SK-N-SH treated with all-trans-retinoic acid at 6 μM for 48 hours (cell line): ENCODE measurements around the gene BCDIN3D.
A peak's percentile ranks its signal among the peaks of the same experiment; 100 is the strongest.

Source experiments
- ATAC-seq: fragments of 200-7000 bp; cut with Tn5 transposase; 3 replicates; pipeline ENCODE4 v1.9.1; 2020; ENCODE audit warnings: mild to moderate bottlenecking, moderate library complexity
- ARNTL ChIP-seq: fragments of 450-650 bp; formaldehyde crosslinking; IDR thresholded peaks from 2 replicates; pipeline ENCODE4 v1.5.0; 2020; ENCODE audit warnings: low read depth, mild to moderate bottlenecking, moderate library complexity, borderline replicate concordance
- BACH2 ChIP-seq: fragments of 250-450 bp; sonication (Bioruptor Pico); IDR thresholded peaks from 2 replicates; pipeline ENCODE4 v1.9.0; 2021; ENCODE audit warnings: mild to moderate bottlenecking, borderline replicate concordance
- CSDC2 ChIP-seq: fragments of 250-450 bp; sonication (Bioruptor Pico); IDR thresholded peaks from 2 replicates; pipeline ENCODE4 v1.5.0; 2020; ENCODE audit warnings: mild to moderate bottlenecking, moderate library complexity
- ESRRG ChIP-seq: fragments of 250-450 bp; sonication (Bioruptor Pico); IDR thresholded peaks from 2 replicates; pipeline ENCODE4 v1.6.1; 2021; ENCODE audit warnings: mild to moderate bottlenecking
- GLIS3 ChIP-seq: fragments of 250-450 bp; sonication (Bioruptor Pico); IDR thresholded peaks from 2 replicates; pipeline ENCODE4 v1.5.0; 2020; ENCODE audit warnings: mild to moderate bottlenecking, moderate library complexity
- ISL1 ChIP-seq: fragments of 250-450 bp; sonication (Bioruptor Pico); IDR thresholded peaks from 2 replicates; pipeline ENCODE4 v2.1.2; 2022; ENCODE audit warnings: mild to moderate bottlenecking, moderate library complexity
- OSR1 ChIP-seq: fragments of 250-450 bp; sonication (Bioruptor Pico); IDR thresholded peaks from 2 replicates; pipeline ENCODE4 v1.8.0; 2022; ENCODE audit warnings: moderate library complexity, mild to moderate bottlenecking, inconsistent platforms
- PATZ1 ChIP-seq: fragments of 250-450 bp; sonication (Bioruptor Pico); IDR thresholded peaks from 2 replicates; pipeline ENCODE4 v1.8.0; 2020; ENCODE audit warnings: mild to moderate bottlenecking, moderate library complexity, borderline replicate concordance
- SNAI2 ChIP-seq: fragments of 250-450 bp; sonication (Bioruptor Pico); IDR thresholded peaks from 2 replicates; pipeline ENCODE4 v1.5.0; 2020; ENCODE audit warnings: mild to moderate bottlenecking, moderate library complexity
- TCF4 ChIP-seq: fragments of 250-450 bp; sonication (Bioruptor Pico); IDR thresholded peaks from 2 replicates; pipeline ENCODE4 v1.8.0; 2021; ENCODE audit warnings: mild to moderate bottlenecking, moderate library complexity, borderline replicate concordance
- TOX ChIP-seq: fragments of 250-450 bp; sonication (Bioruptor Pico); IDR thresholded peaks from 2 replicates; pipeline ENCODE4 v1.8.0; 2021; ENCODE audit warnings: mild to moderate bottlenecking, moderate library complexity, borderline replicate concordance
- ZNF565 ChIP-seq: fragments of 450-650 bp; formaldehyde crosslinking; conservative IDR thresholded peaks from 2 replicates; pipeline ENCODE4 v1.5.0; 2020; ENCODE audit warnings: low read depth, mild to moderate bottlenecking, moderate library complexity
- ZNF8 ChIP-seq: fragments of 450-650 bp; formaldehyde crosslinking; IDR thresholded peaks from 2 replicates; pipeline ENCODE4 v1.5.0; 2020; ENCODE audit warnings: mild to moderate bottlenecking, moderate library complexity
- TF ChIP-seq, protein P1 (sequence below): fragments of 250-450 bp; sonication (Bioruptor Pico); IDR thresholded peaks from 2 replicates; pipeline ENCODE4 v1.5.1; 2020; ENCODE audit warnings: low read depth, mild to moderate bottlenecking, moderate library complexity
- TF ChIP-seq, protein P2 (sequence below): fragments of 250-450 bp; sonication (Bioruptor Pico); IDR thresholded peaks from 2 replicates; pipeline ENCODE4 v1.5.1; 2021; ENCODE audit warnings: mild to moderate bottlenecking, moderate library complexity

BCDIN3D gene

GRCh38 chr12:49832836-49833421 lies 10.0 kb downstream of the BCDIN3D start (continued):
- TF ChIP-seq PATZ1 (CRISPR knock-in tag) (no peak), ESRRG (CRISPR knock-in tag) (no peak), ARNTL (CRISPR knock-in tag) (no peak), TOX (CRISPR knock-in tag) (no peak), TCF4 (no peak), SNAI2 (CRISPR knock-in tag) (no peak)
- TF ChIP-seq, protein P1, sequence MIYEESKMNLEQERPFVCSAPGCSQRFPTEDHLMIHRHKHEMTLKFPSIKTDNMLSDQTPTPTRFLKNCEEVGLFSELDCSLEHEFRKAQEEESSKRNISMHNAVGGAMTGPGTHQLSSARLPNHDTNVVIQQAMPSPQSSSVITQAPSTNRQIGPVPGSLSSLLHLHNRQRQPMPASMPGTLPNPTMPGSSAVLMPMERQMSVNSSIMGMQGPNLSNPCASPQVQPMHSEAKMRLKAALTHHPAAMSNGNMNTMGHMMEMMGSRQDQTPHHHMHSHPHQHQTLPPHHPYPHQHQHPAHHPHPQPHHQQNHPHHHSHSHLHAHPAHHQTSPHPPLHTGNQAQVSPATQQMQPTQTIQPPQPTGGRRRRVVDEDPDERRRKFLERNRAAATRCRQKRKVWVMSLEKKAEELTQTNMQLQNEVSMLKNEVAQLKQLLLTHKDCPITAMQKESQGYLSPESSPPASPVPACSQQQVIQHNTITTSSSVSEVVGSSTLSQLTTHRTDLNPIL (CRISPR knock-in tag) = no peak

GRCh38 chr12:49831717-49832116 lies 11.2 kb downstream of the BCDIN3D start:
- TF ChIP-seq TOX (CRISPR knock-in tag) = no peak
- TF ChIP-seq GLIS3 (CRISPR knock-in tag) = no peak
- TF ChIP-seq, protein P1 (CRISPR knock-in tag) = no peak
- no peak for TF ChIP-seq ISL1 (CRISPR knock-in tag)
- no peak for TF ChIP-seq OSR1 (CRISPR knock-in tag)
- TF ChIP-seq ZNF8 = no peak
- TF ChIP-seq ESRRG (CRISPR knock-in tag) = no peak
- TF ChIP-seq PATZ1 (CRISPR knock-in tag) = no peak
- TF ChIP-seq CSDC2 (CRISPR knock-in tag) = no peak
- TF ChIP-seq, protein P2, sequence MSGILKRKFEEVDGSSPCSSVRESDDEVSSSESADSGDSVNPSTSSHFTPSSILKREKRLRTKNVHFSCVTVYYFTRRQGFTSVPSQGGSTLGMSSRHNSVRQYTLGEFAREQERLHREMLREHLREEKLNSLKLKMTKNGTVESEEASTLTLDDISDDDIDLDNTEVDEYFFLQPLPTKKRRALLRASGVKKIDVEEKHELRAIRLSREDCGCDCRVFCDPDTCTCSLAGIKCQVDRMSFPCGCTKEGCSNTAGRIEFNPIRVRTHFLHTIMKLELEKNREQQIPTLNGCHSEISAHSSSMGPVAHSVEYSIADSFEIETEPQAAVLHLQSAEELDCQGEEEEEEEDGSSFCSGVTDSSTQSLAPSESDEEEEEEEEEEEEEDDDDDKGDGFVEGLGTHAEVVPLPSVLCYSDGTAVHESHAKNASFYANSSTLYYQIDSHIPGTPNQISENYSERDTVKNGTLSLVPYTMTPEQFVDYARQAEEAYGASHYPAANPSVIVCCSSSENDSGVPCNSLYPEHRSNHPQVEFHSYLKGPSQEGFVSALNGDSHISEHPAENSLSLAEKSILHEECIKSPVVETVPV (CRISPR knock-in tag) = no peak
- no peak for TF ChIP-seq BACH2 (CRISPR knock-in tag)
- ATAC-seq = no peak

DNA sequence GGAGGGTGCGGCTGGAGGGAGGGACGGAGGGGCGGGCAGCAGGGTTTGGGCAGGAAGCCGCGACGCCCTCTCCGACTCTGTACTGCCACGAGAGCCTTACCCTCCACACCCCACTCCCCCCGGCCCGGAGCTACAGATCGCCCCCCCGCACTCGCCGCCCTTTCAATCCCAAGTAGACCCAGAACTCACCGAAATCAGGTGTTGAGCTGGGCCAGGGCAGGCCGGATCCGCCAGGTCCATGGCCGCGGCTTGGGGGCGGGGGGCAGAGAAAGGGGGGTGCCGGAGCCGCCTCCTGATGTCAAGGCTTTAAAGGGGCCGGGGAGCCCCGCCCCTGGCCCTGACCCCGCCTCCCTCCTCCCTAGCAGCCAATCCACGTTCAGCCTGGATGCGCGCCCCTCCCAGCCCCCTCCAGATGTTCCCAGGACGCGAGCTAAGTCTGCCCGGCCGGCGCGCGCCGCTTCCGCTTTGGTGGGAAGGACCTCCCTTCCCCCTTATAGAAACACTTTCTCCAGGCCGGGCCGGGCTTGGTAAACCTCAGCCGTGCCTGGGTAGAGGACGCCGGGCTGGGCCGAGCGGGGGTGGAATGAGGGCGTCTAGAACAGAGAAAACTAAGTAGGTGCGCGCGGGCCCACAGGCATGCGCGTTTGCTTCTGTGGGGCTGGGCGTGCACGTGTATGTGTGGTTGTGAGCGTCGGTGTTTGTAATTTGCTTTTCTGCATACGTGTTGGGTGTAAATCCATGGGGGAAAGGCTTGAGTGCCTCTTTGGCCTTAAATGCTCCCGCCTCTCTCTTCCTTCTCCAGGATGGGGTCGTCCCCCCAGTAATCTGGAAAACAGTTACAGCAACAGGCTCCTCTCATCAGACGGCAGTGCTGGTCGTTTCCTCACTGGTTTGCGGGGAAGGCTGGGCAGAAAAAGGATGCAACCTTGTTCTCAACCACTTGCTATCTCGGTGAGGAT lies 14.5 kb downstream of the BCDIN3D start, which contains the start of gene NCKAP5L:
Gene NCKAP5L, minus strand, starts transcription at position 281 of the 959 bp plus-strand sequence. CDS start 24,369 bp downstream, outside the sequence.
- TF ChIP-seq ZNF565 (CRISPR knock-in tag) (no peak), PATZ1 (CRISPR knock-in tag) (peak; percentile 25; the same call in 1 of the 2 replicates)
- TF ChIP-seq, all 23 proteins: peak for 1
- peak; percentile 90 for ATAC-seq
